Retinal pigment epithelial cell (primary cell): ENCODE results near the gene NDUFS7.
"Not testable (repeated sequence)": the region's sequence is repeated elsewhere in the genome, so short reads cannot be mapped to it uniquely, and the experiment has no call there.

Experiments
- DNase-seq: peaks from one replicate; pipeline ENCODE4 v3.0.0-alpha.2; 2010; ENCODE audit warnings: low read depth
- H3K4me3 ChIP-seq: 2 replicates; pipeline ENCODE4 v1.5.1; 2011; ENCODE audit warnings: mild to moderate bottlenecking, low read length, control low read depth, moderate library complexity
- CTCF ChIP-seq: conservative IDR thresholded peaks from 2 replicates; pipeline ENCODE4 v1.5.1; 2011; ENCODE audit warnings: low read depth, low read length, control low read depth, inconsistent platforms

NDUFS7 gene

GRCh38 chr19:1438933-1439354 is 55.2 kb downstream of the NDUFS7 start:
- H3K4me3 ChIP-seq = peak overlapping the region; percentile 76
- no peak for DNase-seq
- TF ChIP-seq CTCF = no peak

- DNase-seq = not testable (repeated sequence)
- H3K4me3 ChIP-seq = peak overlapping the region; percentile 76
These were observed 56.1 kb downstream of the NDUFS7 start for GRCh38 chr19:1439525-1440417.

- no peak overlapping the region for H3K4me3 ChIP-seq
- TF ChIP-seq CTCF = no peak
- DNase-seq = no peak
These were observed 56.7 kb downstream of the NDUFS7 start for GRCh38 chr19:1440418-1440801.

GRCh38 chr19:1441022-1441426 is 57.3 kb downstream of the NDUFS7 start:
- no peak overlapping the region for H3K4me3 ChIP-seq
- no peak for DNase-seq
- no peak for TF ChIP-seq CTCF

- H3K4me3 ChIP-seq = no peak overlapping the region
- no peak for DNase-seq
- no peak for TF ChIP-seq CTCF
These were observed 58.2 kb downstream of the NDUFS7 start for GRCh38 chr19:1441677-1442438.
